IPS-20b (cell line): ENCODE data around the gene ALK.

Experiments used
- H3K27ac ChIP-seq: one replicate; pipeline ENCODE4 v1.5.1; 2013; ENCODE audit warnings: low read length
- H3K27me3 ChIP-seq: 2 replicates; pipeline ENCODE4 v1.6.1; 2013; ENCODE audit warnings: mild to moderate bottlenecking, low read length, inconsistent platforms; ENCODE audit not compliant: insufficient read depth
- H3K36me3 ChIP-seq: 2 replicates; pipeline ENCODE4 v1.6.1; 2013; ENCODE audit warnings: low read depth, mild to moderate bottlenecking, inconsistent platforms, low read length, moderate library complexity; ENCODE audit not compliant: insufficient read depth
- H3K4me1 ChIP-seq: 2 replicates; pipeline ENCODE4 v1.6.1; 2013; ENCODE audit warnings: mild to moderate bottlenecking, control low read depth, inconsistent platforms, low read length, moderate library complexity; ENCODE audit not compliant: insufficient read depth
- H3K4me3 ChIP-seq: 2 replicates; pipeline ENCODE4 v1.5.1; 2013; ENCODE audit warnings: mild to moderate bottlenecking, low read length, inconsistent platforms
- H3K9ac ChIP-seq: 2 replicates; pipeline ENCODE4 v1.6.1; 2013; ENCODE audit warnings: low read depth, mild to moderate bottlenecking, inconsistent platforms, low read length, moderate library complexity
- H3K9me3 ChIP-seq: 2 replicates; pipeline ENCODE4 v1.6.1; 2013; ENCODE audit warnings: mild to moderate bottlenecking, low read depth, low read length, inconsistent platforms; ENCODE audit not compliant: insufficient read depth

The ALK gene

GRCh38 chr2:29810956-29811355 is 110.4 kb downstream of the ALK start:
- Histone ChIP-seq H3K27ac (no peak overlapping the region), H3K9ac (no peak overlapping the region), H3K27me3 (no peaks in the 10 kb centered on the region), H3K9me3 (no peaks in the 10 kb centered on the region), H3K4me3 (no peak overlapping the region), H3K36me3 (no peaks in the 10 kb centered on the region), H3K4me1 (no peaks in the 10 kb centered on the region)

- Histone ChIP-seq H3K4me3 (no peak overlapping the region), H3K4me1 (no peaks in the 10 kb centered on the region), H3K36me3 (no peaks in the 10 kb centered on the region), H3K27me3 (no peaks in the 10 kb centered on the region), H3K9ac (no peak overlapping the region), H3K9me3 (no peaks in the 10 kb centered on the region), H3K27ac (no peak overlapping the region)
Measured at GRCh38 chr2:29808321-29808720, 113.1 kb downstream of the ALK start.

DNA sequence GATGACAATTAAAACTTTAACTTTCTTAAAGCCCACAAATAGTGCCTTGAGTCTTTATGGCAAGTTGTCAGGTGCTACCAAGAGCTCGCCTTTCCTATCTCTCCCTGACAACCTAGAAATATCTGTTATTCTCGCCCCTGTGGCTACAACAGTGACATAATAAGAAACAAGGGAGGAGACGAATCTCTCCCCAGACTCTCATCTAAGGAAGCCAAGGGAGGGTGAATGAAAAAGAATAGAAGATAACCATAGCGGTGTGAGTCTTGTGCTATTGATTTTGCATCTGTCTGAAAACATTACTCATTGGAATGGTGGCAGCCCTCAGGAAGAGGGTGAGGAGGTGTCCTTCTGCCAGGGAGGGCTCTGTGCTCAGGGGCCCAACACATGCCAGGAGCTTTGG is 114.3 kb downstream of the ALK start:
- Histone ChIP-seq H3K4me3 (no peak overlapping the region), H3K9ac (no peak overlapping the region), H3K27me3 (no peaks in the 10 kb centered on the region), H3K36me3 (no peaks in the 10 kb centered on the region), H3K27ac (no peak overlapping the region), H3K9me3 (no peaks in the 10 kb centered on the region), H3K4me1 (no peaks in the 10 kb centered on the region)

GRCh38 chr2:29806461-29806860 is 114.9 kb downstream of the ALK start:
- Histone ChIP-seq H3K4me3 (no peak overlapping the region), H3K4me1 (no peaks in the 10 kb centered on the region), H3K36me3 (no peaks in the 10 kb centered on the region), H3K9me3 (no peaks in the 10 kb centered on the region), H3K27me3 (no peaks in the 10 kb centered on the region), H3K27ac (no peak overlapping the region), H3K9ac (no peak overlapping the region)

- Histone ChIP-seq H3K4me3 (no peak overlapping the region), H3K36me3 (no peaks in the 10 kb centered on the region), H3K9me3 (no peaks in the 10 kb centered on the region), H3K27me3 (no peaks in the 10 kb centered on the region), H3K4me1 (no peaks in the 10 kb centered on the region), H3K27ac (no peak overlapping the region), H3K9ac (no peak overlapping the region)
Measured at GRCh38 chr2:29804671-29805070, 116.7 kb downstream of the ALK start.

GRCh38 chr2:29803537-29803936 is 117.8 kb downstream of the ALK start:
- H3K27ac ChIP-seq, result no peak overlapping the region
- H3K4me1 ChIP-seq, result no peaks in the 10 kb centered on the region
- H3K36me3 ChIP-seq, result no peaks in the 10 kb centered on the region

GRCh38 chr2:29802986-29803385 is 118.4 kb downstream of the ALK start:
- H3K4me1 ChIP-seq, result no peaks in the 10 kb centered on the region
- no peaks in the 10 kb centered on the region for H3K36me3 ChIP-seq
- H3K27me3 ChIP-seq, result no peaks in the 10 kb centered on the region
- H3K9ac ChIP-seq, result no peak overlapping the region
- no peak overlapping the region for H3K4me3 ChIP-seq
- H3K9me3 ChIP-seq, result no peaks in the 10 kb centered on the region
- no peak overlapping the region for H3K27ac ChIP-seq

More at GRCh38 chr2:29803537-29803936, 117.8 kb downstream of the ALK start:
- no peaks in the 10 kb centered on the region for H3K27me3 ChIP-seq
- H3K9me3 ChIP-seq, result no peaks in the 10 kb centered on the region
- no peak overlapping the region for H3K9ac ChIP-seq
- H3K4me3 ChIP-seq, result no peak overlapping the region

GRCh38 chr2:29799628-29800027 is 121.8 kb downstream of the ALK start:
- no peaks in the 10 kb centered on the region; the same call in 1 of the 2 replicates for H3K4me1 ChIP-seq
- H3K9me3 ChIP-seq, result no peaks in the 10 kb centered on the region
- H3K4me3 ChIP-seq, result no peak overlapping the region
- H3K36me3 ChIP-seq, result no peaks in the 10 kb centered on the region
- H3K27ac ChIP-seq, result no peak overlapping the region
- H3K27me3 ChIP-seq, result no peaks in the 10 kb centered on the region
- H3K9ac ChIP-seq, result no peak overlapping the region

DNA sequence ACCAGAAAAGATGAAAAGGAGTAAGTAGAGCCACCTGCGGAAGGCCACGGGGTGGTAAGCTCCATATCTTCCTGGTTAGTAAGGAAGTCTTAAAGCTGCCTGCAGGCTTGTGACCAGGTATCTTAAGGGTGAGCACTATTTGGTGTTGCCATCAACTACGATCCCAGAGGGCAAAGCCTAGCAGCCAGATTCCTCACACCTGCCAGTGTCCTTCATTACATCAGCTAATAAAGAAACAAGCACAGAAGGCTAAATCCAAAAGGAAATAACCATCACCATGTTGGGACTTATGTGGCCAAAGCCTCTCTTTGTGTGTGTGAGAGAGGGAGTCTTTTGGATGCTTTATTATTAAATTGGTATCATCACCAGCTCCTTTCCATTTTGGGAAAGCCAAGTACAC is 123.5 kb downstream of the ALK start:
- Histone ChIP-seq H3K27ac (no peak overlapping the region), H3K9ac (no peak overlapping the region), H3K9me3 (no peaks in the 10 kb centered on the region), H3K4me1 (no peaks in the 10 kb centered on the region; the same call in 1 of the 2 replicates), H3K27me3 (no peaks in the 10 kb centered on the region), H3K36me3 (no peaks in the 10 kb centered on the region), H3K4me3 (no peak overlapping the region)

DNA sequence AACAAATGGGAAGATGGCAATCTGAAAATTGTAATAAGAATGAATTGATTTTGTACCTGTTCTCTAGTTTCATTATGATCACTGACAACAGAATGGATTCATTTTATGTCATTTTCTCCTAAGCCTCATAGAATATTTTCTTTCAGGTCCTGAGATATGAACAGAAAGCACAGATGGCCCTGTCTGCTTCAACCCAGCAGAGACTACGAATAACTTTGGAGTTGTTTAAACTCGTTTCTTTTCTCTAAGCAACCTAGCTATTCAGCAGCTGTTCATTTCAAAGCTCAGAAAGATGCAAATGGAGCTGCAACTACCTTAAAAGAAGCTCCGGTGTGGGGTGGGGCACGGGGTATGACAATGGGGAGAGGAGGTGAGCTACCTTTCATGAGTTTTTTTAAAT is 124.9 kb downstream of the ALK start:
- Histone ChIP-seq H3K36me3 (no peaks in the 10 kb centered on the region), H3K4me3 (no peak overlapping the region), H3K4me1 (no peaks in the 10 kb centered on the region; the same call in 1 of the 2 replicates), H3K27ac (no peak overlapping the region), H3K27me3 (no peaks in the 10 kb centered on the region), H3K9me3 (no peaks in the 10 kb centered on the region), H3K9ac (no peak overlapping the region)

- H3K4me1 ChIP-seq, result no peaks in the 10 kb centered on the region
- no peaks in the 10 kb centered on the region for H3K36me3 ChIP-seq
- no peaks in the 10 kb centered on the region for H3K27me3 ChIP-seq
- H3K4me3 ChIP-seq, result no peak overlapping the region
- no peak overlapping the region for H3K27ac ChIP-seq
- no peaks in the 10 kb centered on the region; the same call in 1 of the 2 replicates for H3K9me3 ChIP-seq
- no peak overlapping the region for H3K9ac ChIP-seq
Measured at GRCh38 chr2:29789911-29790485, 131.4 kb downstream of the ALK start.

DNA sequence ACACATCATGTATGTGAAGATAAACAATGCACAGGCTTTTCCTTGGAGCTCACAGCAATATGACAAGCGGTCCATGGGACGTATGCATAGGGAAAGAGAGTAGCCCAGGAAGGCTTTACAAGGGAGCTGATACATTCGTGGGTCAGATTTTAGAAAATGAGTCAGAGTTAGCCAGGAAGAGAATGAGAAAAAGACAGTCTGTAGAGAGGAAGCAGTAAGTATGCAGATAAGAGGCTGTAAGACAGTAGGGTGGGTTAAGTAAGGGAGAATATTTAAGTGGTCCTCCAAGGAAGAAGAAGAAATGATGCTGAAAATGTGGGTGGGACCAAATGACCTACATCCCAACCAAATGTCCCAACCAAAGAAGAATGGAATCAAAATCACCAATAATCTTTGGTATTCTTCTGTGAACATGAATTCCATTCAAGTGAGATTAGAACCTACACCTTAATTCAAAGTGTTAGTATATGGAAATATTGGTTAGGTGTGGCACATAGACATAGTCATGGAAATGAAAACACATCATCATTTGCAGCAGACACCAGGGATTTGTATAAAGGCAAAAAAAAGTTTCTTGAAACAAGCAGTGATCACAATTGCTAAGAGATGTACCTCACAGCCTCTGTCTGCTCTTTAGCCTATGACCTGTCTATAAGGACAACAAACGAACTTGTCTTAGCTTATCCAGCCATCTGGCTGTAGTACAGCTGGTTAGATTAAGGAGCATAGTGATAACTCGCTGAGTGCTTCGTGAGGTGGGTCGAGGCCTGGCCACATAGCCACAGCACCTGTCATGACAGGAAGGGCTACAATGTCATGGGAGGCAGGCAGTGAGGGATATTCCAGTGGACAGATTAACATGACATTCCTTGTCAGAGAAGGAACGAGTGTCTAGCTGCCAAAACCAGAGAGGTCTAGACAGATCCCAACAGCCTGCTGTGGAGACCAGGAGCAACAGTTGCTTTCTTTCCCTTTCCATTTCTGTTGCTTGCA is 133.6 kb downstream of the ALK start:
- Histone ChIP-seq H3K27ac (no peak overlapping the region), H3K27me3 (no peaks in the 10 kb centered on the region), H3K36me3 (no peaks in the 10 kb centered on the region), H3K4me1 (no peaks in the 10 kb centered on the region), H3K4me3 (no peak overlapping the region), H3K9ac (no peak overlapping the region), H3K9me3 (no peaks in the 10 kb centered on the region; the same call in 1 of the 2 replicates)
